ENCODE results near the gene VPS13C.

GRCh38 chr15:61890106-61890505, 170.1 kb downstream of the VPS13C start:
- TF ChIP-seq, protein P1, sequence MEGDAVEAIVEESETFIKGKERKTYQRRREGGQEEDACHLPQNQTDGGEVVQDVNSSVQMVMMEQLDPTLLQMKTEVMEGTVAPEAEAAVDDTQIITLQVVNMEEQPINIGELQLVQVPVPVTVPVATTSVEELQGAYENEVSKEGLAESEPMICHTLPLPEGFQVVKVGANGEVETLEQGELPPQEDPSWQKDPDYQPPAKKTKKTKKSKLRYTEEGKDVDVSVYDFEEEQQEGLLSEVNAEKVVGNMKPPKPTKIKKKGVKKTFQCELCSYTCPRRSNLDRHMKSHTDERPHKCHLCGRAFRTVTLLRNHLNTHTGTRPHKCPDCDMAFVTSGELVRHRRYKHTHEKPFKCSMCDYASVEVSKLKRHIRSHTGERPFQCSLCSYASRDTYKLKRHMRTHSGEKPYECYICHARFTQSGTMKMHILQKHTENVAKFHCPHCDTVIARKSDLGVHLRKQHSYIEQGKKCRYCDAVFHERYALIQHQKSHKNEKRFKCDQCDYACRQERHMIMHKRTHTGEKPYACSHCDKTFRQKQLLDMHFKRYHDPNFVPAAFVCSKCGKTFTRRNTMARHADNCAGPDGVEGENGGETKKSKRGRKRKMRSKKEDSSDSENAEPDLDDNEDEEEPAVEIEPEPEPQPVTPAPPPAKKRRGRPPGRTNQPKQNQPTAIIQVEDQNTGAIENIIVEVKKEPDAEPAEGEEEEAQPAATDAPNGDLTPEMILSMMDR (conservative IDR thresholded peaks at IDR 0.05; ENCODE audit: low read length): no peak
- no peak for TF ChIP-seq EZH2phosphoT487 (IDR thresholded peaks at IDR 0.05; ENCODE audit: borderline replicate concordance)
